Stomach (tissue), 4 donors: Measurements from ENCODE around the gene SRPRB.

Experiments
- CTCF ChIP-seq, 7 experiments: fragments of 450-650 bp in 4 of 7; fragments of 200-600 bp in 3 of 7; sonication (generic) in 3 of 7; IDR thresholded peaks; one replicate each; pipeline ENCODE4 v1.5.1; 2016 to 2019; ENCODE audit warnings: antibody characterized with exemption in 7 of 7, control low read depth in 2 of 7, mild to moderate bottlenecking in 1 of 7
- POLR2A ChIP-seq, 4 donors: fragments of 450-650 bp; IDR thresholded peaks; one replicate each; pipeline ENCODE4 v1.6.1; 2016; ENCODE audit warnings: antibody characterized with exemption in 4 of 4, control low read depth in 2 of 4, mild to moderate bottlenecking in 1 of 4, moderate library complexity in 1 of 4

- TF ChIP-seq CTCF (IDR thresholded peaks at IDR 0.05) (no peak), POLR2A (IDR thresholded peaks at IDR 0.05) (no peak)
Measured at GRCh38 chr3:133838916-133839800, 33.5 kb downstream of the SRPRB start.
